Subcutaneous abdominal adipose tissue (tissue), 5 donors: ENCODE data around the gene PRKAR1B.

Source experiments
- H3K27ac ChIP-seq: one replicate; pipeline ENCODE4 v1.7.0; 2013; ENCODE audit warnings: low read depth, mild to moderate bottlenecking, inconsistent platforms, low read length, moderate library complexity
- H3K27me3 ChIP-seq, 5 donors: one replicate each; pipeline ENCODE4 v1.7.0; 2013; ENCODE audit warnings: low read length in 5 of 5, inconsistent platforms in 1 of 5; ENCODE audit not compliant: control insufficient read depth in 5 of 5, insufficient read depth in 4 of 5
- H3K36me3 ChIP-seq, 5 donors: one replicate each; pipeline ENCODE4 v1.7.0; 2013; ENCODE audit warnings: low read length in 5 of 5; ENCODE audit not compliant: control insufficient read depth in 5 of 5, insufficient read depth in 5 of 5
- H3K4me1 ChIP-seq, 5 donors: one replicate each; pipeline ENCODE4 v1.7.0; 2013; ENCODE audit warnings: low read length in 5 of 5, mild to moderate bottlenecking in 3 of 5, moderate library complexity in 1 of 5; ENCODE audit not compliant: control insufficient read depth in 5 of 5, insufficient read depth in 5 of 5
- H3K4me3 ChIP-seq, 5 donors: one replicate each; pipeline ENCODE4 v1.7.0; 2013; ENCODE audit warnings: low read length in 5 of 5, low read depth in 1 of 5
- H3K9ac ChIP-seq, 5 donors: one replicate each; pipeline ENCODE4 v1.7.0; 2013; ENCODE audit warnings: low read length in 5 of 5, mild to moderate bottlenecking in 4 of 5, moderate library complexity in 3 of 5
- H3K9me3 ChIP-seq, 5 donors: one replicate each; pipeline ENCODE4 v1.7.0; 2013; ENCODE audit warnings: low read length in 5 of 5; ENCODE audit not compliant: control insufficient read depth in 5 of 5
- donor health status: healthy.
- donor health status: healthy.
- donor health status: healthy.
- donor health status: healthy.
- donor health status: healthy.

Gene PRKAR1B

DNA sequence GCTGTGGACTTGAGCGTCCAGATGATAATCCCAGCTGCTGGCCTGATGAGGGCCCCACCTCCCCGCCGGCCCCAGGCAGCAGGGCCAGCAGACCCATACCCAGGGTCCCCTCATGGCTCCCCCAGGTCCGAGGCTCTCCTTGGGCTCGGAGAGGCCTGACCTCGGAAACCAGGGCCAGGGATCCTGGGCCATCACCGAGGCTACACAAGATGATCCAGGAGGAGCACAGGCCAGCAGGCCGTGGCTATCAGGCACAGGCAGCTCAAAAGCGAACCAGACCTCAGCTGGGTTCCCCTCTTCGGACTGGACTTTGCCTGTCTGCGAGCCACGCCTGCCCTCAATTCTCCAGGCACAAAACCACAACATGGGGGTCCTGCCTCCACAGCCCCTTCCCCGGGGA, 224.8 kb downstream of the PRKAR1B start:
- Histone ChIP-seq H3K27me3 (no peaks in the 10 kb centered on the region), H3K9me3 (peaks cover 0 to 10% (median 0%) of the 10 kb centered on the region in 5 donors), H3K9ac (no peak overlapping the region), H3K27ac (no peak overlapping the region), H3K36me3 (peaks cover 0 to 32% (median 13%) of the 10 kb centered on the region in 5 donors), H3K4me3 (no peak overlapping the region), H3K4me1 (peaks cover 0 to 13% (median 8%) of the 10 kb centered on the region in 5 donors)

DNA sequence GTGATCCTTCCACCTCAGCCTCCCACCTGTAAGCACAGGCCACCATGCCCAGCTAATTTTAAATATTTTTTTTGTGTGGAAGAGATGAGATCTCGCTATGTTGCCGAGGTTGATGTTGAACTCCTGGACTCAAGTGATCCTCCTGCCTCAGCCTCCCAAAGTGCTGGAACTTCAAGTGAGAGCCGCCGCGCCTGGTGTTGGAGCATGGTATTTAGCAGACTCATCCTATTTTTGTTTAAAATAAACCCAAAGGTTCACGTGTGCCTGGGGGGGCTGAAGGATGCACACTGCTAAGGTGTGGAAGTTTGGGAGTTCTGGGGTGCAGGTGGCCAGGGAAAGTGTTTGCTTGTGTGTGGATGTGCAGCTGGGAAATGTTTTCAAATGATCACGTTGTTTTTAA, 225.6 kb downstream of the PRKAR1B start:
- Histone ChIP-seq H3K36me3 (peaks cover 0 to 31% (median 13%) of the 10 kb centered on the region in 5 donors), H3K4me3 (no peak overlapping the region), H3K27ac (no peak overlapping the region), H3K9me3 (peaks cover 0 to 10% (median 0%) of the 10 kb centered on the region in 5 donors), H3K27me3 (no peaks in the 10 kb centered on the region), H3K4me1 (peaks cover 0 to 13% (median 8%) of the 10 kb centered on the region in 5 donors), H3K9ac (no peak overlapping the region)

- Histone ChIP-seq H3K27ac (no peak overlapping the region), H3K27me3 (no peaks in the 10 kb centered on the region), H3K4me1 (peaks cover 0 to 13% (median 8%) of the 10 kb centered on the region in 5 donors), H3K9ac (no peak overlapping the region), H3K9me3 (peaks cover 0 to 10% (median 0%) of the 10 kb centered on the region in 5 donors), H3K4me3 (no peak overlapping the region), H3K36me3 (peaks cover 0 to 28% (median 13%) of the 10 kb centered on the region in 5 donors)
Observed at GRCh38 chr7:500521-501420, 226.3 kb downstream of the PRKAR1B start.

GRCh38 chr7:499853-500485, 227.1 kb downstream of the PRKAR1B start:
- peaks cover 0 to 28% (median 13%) of the 10 kb centered on the region in 5 donors for H3K36me3 ChIP-seq
- no peaks in the 10 kb centered on the region for H3K27me3 ChIP-seq
- H3K27ac ChIP-seq, result no peak overlapping the region
- no peak overlapping the region for H3K4me3 ChIP-seq
- H3K9me3 ChIP-seq, result peaks cover 0 to 10% (median 0%) of the 10 kb centered on the region in 5 donors
- H3K9ac ChIP-seq, result no peak overlapping the region
- peaks cover 0 to 13% (median 8%) of the 10 kb centered on the region in 5 donors for H3K4me1 ChIP-seq
